Amniotic stem cell (primary cell): ENCODE results near the gene CMTR1.
A peak's percentile ranks its signal among the peaks of the same experiment; 100 is the strongest.
"Not testable (repeated sequence)": the region's sequence is repeated elsewhere in the genome, so short reads cannot be mapped to it uniquely, and the experiment has no call there.

Experiments
- DNase-seq: peaks from one replicate; lab custom pipeline; 2025; lab: John Stamatoyannopoulos, UW

CMTR1 gene

GRCh38 chr6:37433657-37434271 lies 743 bp downstream of the CMTR1 start:
- DNase-seq = no peak

- DNase-seq = no peak
Observed at GRCh38 chr6:37435373-37435772, 2.4 kb downstream of the CMTR1 start.

- DNase-seq = no peak
Observed at GRCh38 chr6:37435816-37436215, 2.8 kb downstream of the CMTR1 start.

- DNase-seq = no peak
Observed at GRCh38 chr6:37438930-37439329, 5.9 kb downstream of the CMTR1 start.

- no peak for DNase-seq
Observed at GRCh38 chr6:37441651-37442050, 8.6 kb downstream of the CMTR1 start.

GRCh38 chr6:37442416-37443215 lies 9.6 kb downstream of the CMTR1 start:
- DNase-seq = no peak

GRCh38 chr6:37443216-37443542 lies 10.2 kb downstream of the CMTR1 start:
- not testable (repeated sequence) for DNase-seq

- no peak for DNase-seq
Observed at GRCh38 chr6:37449984-37450383, 17.0 kb downstream of the CMTR1 start.

GRCh38 chr6:37451441-37452193 lies 18.6 kb downstream of the CMTR1 start:
- no peak for DNase-seq

- no peak for DNase-seq
Observed at GRCh38 chr6:37452522-37452921, 19.5 kb downstream of the CMTR1 start.

GRCh38 chr6:37454420-37455140 lies 21.6 kb downstream of the CMTR1 start:
- no peak for DNase-seq

GRCh38 chr6:37456126-37456525 lies 23.1 kb downstream of the CMTR1 start:
- peak; percentile 63 for DNase-seq

- DNase-seq = peak; percentile 33
Observed at GRCh38 chr6:37456816-37457560, 24.0 kb downstream of the CMTR1 start.

- no peak for DNase-seq
Observed at GRCh38 chr6:37459981-37460800, 27.2 kb downstream of the CMTR1 start.

GRCh38 chr6:37460805-37461204 lies 27.8 kb downstream of the CMTR1 start:
- no peak for DNase-seq

- DNase-seq = no peak
Observed at GRCh38 chr6:37463110-37463509, 30.1 kb downstream of the CMTR1 start.

- DNase-seq = no peak
Observed at GRCh38 chr6:37467718-37468117, 34.7 kb downstream of the CMTR1 start.

GRCh38 chr6:37473364-37474095 lies 40.5 kb downstream of the CMTR1 start:
- peak; percentile 37 for DNase-seq

- no peak for DNase-seq
Observed at GRCh38 chr6:37474316-37474715, 41.3 kb downstream of the CMTR1 start.

GRCh38 chr6:37477191-37477590 lies 44.2 kb downstream of the CMTR1 start:
- DNase-seq = no peak
